Fibroblast of pulmonary artery (primary cell): Measurements from ENCODE around the gene CKAP5.

Source experiments
- DNase-seq: peaks from one replicate; pipeline ENCODE4 v3.0.0-alpha.2; 2010; ENCODE audit warnings: low read depth
- H3K4me3 ChIP-seq: replicated peaks from 2 replicates; pipeline ENCODE4 v1.5.1; 2011; ENCODE audit warnings: low read depth, mild to moderate bottlenecking, control low read depth, low read length, moderate library complexity
- TF ChIP-seq, protein P1 (sequence below): IDR thresholded peaks from 2 replicates; pipeline ENCODE4 v1.5.1; 2011; ENCODE audit warnings: mild to moderate bottlenecking, control low read depth, low read length, inconsistent platforms; ENCODE audit errors: missing control alignments

The CKAP5 gene

DNA sequence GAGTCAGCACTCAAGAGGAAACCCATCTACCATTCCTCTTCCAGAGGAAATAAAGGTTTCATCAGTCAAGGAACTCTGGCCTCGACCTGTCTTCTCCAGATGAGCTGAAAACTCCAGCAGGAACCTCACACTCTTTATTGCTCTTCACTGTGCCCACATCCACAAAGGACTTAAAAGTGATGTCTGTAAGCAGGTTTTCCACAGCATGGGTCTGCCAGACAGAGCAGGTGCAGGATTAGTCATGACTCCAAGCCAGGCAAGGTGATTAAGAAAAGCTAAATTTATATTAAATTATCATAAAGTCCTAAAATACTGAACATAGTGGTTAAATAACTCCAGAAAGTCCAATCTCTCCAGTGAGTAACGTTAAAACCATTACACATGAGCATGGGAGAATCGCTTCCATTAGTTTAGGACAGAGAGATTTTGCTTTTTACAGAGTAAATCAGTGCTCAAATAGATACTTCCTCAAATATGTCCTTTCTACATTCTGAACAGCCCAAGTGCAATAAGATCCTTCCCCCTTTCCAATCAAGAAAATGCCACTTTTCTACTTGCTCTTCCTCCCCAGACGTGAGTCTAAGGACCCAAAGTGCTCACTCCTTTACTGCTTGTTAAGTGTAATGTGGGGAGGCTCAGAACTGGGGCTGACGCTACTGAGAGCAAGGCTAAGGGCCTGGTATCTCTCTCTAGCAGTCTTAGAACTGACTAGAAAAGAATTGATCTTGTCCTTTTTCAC lies 10.7 kb upstream of the CKAP5 start:
- no peak overlapping the region for H3K4me3 ChIP-seq
- TF ChIP-seq, protein P1, sequence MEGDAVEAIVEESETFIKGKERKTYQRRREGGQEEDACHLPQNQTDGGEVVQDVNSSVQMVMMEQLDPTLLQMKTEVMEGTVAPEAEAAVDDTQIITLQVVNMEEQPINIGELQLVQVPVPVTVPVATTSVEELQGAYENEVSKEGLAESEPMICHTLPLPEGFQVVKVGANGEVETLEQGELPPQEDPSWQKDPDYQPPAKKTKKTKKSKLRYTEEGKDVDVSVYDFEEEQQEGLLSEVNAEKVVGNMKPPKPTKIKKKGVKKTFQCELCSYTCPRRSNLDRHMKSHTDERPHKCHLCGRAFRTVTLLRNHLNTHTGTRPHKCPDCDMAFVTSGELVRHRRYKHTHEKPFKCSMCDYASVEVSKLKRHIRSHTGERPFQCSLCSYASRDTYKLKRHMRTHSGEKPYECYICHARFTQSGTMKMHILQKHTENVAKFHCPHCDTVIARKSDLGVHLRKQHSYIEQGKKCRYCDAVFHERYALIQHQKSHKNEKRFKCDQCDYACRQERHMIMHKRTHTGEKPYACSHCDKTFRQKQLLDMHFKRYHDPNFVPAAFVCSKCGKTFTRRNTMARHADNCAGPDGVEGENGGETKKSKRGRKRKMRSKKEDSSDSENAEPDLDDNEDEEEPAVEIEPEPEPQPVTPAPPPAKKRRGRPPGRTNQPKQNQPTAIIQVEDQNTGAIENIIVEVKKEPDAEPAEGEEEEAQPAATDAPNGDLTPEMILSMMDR, result no peak
- no peak for DNase-seq

DNA sequence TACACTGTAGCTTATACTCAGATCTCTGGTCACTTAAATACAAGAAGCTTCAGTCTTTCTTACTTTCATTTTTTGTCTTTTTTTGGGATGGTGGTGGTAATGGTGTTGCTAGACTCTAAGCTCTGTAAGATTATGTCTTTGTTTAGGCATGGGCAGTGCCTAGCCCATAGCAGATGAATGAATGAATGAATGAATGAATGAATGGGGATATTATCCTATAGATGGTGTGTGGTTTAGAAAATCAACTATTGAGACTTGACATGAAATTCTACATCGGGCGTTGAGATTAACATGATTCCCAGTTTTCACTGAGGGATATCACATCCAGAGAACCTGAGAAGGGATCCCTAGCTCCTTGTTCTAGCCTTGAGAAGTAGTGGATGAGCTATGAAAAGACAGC lies 9.8 kb upstream of the CKAP5 start:
- TF ChIP-seq, protein P1, result no peak
- no peak overlapping the region for H3K4me3 ChIP-seq
- DNase-seq, result no peak

- H3K4me3 ChIP-seq, result no peak overlapping the region
- TF ChIP-seq, protein P1, result no peak
- peak; percentile 24 for DNase-seq
Measured at GRCh38 chr11:46855167-46855566, 9.1 kb upstream of the CKAP5 start.

- TF ChIP-seq, protein P1, result no peak
- H3K4me3 ChIP-seq, result no peak overlapping the region
- no peak for DNase-seq
Measured at GRCh38 chr11:46850829-46851380, 4.8 kb upstream of the CKAP5 start.

DNA sequence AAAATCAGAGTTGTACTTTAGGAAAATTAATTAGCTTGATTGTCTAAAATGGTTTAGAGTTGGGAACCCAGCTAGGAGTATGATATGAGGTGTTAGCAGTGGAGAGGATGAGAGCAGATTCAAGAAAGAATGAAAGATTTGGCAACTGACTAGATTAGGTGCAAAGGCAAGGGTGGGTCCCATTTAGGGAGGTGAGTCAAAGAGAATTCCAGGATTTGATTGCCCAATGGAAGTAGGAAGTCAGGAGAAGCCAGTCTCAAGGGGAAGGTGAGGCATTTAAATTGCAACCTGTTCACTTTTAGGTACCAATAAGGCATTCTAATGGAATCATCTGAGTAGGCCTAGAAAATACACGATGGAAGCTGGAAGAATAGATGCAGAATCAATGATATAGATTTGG lies 3.6 kb upstream of the CKAP5 start:
- no peak overlapping the region for H3K4me3 ChIP-seq
- no peak for DNase-seq
- TF ChIP-seq, protein P1, result no peak

DNA sequence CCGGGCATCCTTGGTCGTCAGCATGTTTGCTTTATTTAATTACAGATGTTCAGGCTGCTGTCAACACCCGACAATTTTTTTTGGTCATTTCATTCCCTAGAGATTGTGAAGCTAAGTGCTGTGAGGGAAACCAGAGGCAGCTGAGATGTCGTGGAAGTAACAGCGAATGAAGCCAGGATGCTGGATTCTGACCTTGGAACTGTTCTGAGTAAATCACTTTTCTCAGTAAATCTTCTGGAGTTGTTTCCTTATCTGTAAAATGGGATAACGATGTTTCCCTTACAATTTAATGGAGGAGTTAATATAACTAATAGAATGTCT lies 390 bp upstream of the CKAP5 start:
- TF ChIP-seq, protein P1, result no peak
- DNase-seq, result no peak
- H3K4me3 ChIP-seq, result peak overlapping the region; percentile 87

DNA sequence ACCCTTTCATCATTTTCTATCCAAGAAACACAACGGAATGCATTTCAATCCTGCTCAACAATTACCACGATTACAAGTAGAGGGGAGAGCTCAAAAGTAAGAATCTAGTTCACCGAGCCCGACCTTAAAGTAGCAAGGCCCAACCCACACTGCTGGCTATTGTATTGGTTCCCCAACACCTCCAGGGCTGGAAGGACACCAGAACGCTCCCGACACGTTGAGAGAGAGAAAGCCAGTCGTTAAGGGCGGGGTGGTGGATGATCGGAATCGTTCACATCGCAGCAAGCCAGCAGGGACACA lies 690 bp downstream of the CKAP5 start:
- DNase-seq, result no peak
- peak overlapping the region; percentile 87 for H3K4me3 ChIP-seq
- TF ChIP-seq, protein P1, result no peak
